GM18909 (cell line): ENCODE results near the gene ITGAD.
"Not testable (repeated sequence)": the region's sequence is repeated elsewhere in the genome, so short reads cannot be mapped to it uniquely, and the experiment has no call there.

Source experiments
- ATAC-seq: cut with Tn5 transposase; IDR thresholded peaks from one replicate; pipeline ENCODE4 v1.9.1; 2021; ENCODE audit warnings: mild to moderate bottlenecking; ENCODE audit not compliant: unreplicated experiment, poor library complexity

ITGAD gene

DNA sequence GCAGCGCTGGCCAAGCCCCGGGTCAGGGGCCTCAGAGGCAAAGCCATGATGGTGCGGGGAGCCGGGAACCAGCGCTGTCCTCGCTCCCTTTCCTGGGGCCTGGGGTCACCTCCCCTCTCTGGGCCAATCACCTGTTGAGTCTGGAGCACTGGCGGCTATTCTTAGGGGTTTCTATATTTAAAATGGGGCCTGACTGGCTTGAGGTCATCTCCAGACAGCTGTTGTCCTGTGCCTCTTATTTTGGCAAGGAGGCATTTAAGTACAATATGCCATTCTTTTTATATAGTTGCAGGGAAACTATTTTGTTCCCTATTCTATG, 35.1 kb downstream of the ITGAD start, which contains the start of gene COX6A2:
TSS of gene COX6A2 (minus strand) at position 82 of the 319 bp plus-strand sequence. CDS start at position 47, 35 bp downstream.
- no peak for ATAC-seq

DNA sequence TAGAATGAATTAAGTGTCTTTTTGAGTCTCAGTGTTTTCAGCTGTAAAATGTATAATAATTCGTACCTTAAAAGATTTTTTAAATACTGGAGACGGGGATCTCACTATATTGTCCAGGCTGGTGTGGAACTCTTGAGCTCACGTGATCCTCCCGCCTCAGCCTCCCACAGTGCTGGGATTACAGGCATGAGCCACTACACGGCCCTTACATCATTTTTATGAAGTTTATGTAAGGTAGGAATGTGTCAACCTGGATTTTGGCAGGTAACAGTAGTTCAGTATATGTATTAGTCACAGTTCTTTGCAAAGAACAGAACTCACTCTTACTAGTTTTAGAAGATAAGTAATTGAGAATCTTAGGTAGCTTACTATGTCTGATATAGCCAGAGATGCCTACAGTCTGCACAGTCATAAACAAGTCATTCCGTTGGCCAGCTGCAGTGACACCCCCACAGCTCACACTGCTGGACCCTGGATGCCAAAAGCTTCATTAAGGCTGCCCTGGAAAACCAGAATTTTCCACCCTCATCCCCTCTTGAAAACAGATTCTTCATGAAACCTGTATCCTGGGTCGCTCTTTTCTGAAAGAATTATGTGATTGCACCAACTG, 35.6 kb downstream of the ITGAD start:
- ATAC-seq, result no peak

DNA sequence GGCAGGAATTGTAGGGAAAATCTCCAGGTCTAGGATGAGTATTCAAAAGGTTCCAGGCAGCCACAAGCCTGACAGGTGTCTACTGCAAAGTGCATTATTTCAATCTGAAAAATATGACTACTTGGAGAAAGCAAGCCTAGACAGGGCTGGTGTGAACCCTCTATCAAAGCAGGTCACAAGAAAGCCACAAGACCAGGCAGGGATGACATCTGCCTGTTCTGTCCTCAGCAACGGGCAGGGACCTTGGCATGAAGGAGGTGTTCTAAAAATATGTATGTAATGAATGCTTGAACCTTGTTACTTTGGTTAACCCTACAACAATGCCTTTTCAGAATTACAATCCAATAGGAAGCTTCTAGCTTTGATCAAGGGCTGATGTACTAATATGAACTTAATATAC, 36.2 kb downstream of the ITGAD start:
- no peak for ATAC-seq

DNA sequence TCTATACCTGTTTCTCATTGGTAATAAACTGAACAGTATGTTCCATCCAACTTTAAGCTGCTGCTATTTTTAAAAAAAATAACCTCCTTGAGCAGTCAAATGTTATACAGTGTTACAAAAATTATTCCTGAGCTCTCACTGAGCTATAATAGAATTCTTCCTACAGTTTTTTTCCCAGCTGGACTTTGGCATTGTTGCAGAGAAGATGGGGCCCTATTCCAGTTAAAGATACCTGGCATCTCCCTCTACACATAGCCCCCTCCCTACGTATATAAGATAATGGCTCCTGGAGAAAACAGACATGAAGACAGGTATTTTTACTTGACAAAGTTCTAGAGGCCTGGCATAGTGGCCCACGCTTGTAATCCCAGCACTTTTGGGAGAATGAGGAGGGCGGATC, 36.7 kb downstream of the ITGAD start:
- no peak for ATAC-seq

DNA sequence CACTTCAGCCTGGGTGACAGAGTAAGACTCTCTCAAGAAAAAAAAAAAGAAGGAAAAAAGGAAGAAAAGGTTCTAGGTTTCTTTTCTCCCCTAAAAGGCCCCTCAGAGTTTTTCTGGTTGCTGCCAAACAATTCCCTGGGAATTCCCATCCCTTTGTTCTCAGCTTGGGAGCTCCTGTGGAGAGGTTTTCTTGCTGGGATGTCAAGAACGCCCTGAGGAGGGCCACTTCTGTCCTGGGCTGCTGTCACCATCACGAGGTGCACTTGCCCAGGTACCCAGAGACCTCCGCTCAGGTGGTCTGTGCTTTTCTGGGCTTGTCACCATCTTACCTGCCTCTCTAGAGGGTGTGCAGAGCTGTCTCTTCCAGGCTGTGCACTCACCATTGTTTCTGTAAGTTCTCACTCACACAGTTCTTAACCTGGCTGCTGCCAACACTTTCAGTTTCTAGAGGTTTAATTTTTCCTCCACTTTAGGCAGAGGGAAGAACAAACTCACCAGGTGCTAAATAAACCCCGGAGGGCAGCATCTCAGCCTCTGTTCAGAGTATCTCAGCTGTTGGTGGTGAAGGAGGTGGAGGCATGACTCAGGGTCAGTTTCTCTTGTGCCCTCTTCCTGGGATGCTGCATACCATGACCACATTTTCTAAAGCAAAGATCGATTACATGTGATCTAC, 37.4 kb downstream of the ITGAD start:
- ATAC-seq, result no peak

DNA sequence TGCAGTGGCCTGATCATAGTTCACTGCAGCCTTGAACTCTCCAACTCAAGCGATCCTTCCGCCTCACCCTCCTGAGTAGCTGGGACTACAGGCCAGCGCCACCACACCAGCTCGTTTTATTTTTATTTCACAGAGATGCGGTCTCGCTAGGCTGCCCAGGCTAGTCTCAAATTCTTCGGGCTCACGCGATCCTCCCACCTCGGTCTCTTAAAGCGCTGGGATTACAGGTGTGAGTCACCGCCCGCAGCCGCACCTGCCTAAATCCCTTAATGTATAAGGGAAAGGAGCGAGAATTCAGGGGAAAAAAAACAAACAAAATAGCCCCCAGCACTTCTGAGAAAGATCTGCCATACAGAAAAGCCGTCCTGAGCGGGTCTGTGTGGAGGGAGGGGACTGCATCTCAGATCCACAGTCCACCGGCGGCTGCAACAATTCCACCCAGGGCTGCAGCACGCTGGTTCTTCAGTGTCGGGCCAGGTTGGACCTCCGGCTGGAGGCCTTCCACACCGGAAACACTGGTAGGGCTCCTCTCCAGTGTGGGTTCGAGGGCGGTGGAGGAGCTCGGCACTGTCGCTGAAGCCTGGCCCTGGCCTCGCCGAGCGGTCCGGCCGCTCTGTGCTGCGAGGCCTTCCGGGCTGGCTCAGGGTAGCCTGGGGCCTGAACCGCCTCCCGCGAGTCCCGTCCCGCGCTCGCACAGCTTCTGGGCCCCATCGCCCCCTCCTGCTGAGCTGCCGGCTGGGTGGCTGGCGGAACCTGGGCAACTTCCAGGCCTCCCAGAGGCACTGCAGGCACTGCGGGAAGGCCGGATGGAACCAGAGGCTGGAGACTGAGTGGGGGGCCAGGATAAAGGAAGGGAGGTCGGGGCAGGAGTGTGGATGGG, 42.4 kb downstream of the ITGAD start:
- ATAC-seq, result no peak

DNA sequence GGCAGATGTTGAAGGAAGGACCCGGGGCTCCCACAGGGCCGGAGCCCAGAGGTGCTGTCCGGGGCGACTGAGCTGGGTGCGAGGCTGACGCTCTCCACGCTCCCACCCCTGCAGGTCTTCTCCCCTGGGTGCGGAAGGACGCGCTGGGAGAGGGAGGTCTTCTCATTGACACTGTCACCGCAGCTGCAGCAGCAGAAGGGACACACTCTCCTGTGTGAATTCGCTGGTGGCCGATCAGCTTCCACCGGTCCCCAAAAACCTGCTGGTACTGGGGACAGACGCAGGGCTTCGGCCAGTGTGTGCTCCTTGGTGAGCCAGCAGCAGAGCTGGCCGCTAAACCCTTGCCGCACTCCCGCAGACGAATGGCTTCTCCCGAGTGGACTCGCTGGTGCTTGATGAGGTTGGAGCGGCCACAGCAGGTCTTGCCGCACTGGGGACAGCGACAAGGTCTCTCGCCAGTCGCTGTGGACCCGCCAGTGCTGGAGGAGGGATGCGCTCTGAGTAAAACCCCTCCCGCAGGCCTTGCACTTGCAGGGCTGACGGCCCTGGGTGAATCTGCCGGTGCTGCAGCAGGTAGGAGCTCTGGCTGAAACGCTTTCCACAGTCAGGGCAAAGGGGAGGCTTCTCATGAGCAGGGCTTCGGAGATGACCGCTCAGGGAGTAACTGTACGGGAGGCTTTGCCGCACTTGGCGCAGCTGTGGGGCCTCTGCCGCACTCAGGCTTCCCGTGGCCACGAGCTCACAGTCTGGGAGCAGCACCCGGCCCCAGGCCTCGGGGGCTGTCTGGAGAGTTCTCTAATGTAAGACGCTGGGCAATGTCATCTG, 43.3 kb downstream of the ITGAD start:
- ATAC-seq, result no peak

DNA sequence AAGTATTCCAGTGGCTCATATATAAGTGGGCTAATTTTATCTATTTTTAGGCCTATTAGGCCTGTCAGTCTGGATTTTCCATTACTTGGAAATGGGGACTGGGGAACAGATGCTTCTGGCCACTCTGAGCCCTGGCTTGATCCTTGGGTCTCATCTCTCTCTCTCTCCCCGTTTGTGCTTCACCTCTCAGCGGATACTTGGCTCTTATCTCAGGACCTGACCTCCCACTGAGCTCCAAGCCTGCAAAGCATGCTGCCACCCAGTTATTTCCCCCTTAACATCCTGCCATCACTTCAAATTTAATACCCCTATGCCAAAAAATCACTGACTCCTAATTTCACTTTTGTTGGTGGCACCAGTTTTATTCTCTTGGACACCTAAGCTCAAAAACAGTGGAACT, 45.3 kb downstream of the ITGAD start:
- ATAC-seq, result no peak

DNA sequence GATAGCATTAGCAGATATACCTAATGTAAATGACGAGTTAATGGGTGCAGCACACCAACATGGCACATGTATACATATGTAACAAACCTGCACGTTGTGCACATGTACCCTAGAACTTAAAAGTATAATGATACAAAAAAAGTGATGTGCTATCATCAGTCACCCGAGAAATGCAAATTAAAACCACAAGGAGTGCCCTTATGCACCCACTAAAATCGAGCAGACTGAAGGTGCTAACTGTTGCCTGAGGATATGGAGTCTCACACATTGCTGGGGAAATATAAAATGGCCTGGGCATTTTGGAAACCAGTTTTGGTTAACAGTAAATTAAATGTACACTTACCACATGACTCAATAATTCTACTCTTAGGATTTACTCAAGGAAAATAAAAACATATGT, 45.9 kb downstream of the ITGAD start:
- not testable (repeated sequence) for ATAC-seq

DNA sequence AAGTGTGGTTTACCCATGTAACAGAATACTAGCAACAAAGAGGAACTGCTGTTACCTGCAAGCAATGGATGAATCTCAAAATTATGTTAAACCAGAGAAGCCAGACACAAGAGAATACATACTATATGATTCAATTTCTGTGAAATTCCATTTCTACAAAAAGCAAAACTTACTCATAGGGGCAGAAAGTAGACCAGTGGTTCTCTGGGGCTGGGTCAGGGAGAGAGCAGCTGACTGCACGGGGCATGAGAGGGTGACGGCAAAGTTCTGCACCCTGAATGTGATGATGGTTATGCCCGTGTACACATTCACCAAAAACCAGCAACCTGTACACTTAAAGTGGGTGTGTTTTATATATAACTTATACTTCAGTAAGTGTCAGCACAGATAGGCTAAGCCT, 46.4 kb downstream of the ITGAD start:
- ATAC-seq, result no peak

DNA sequence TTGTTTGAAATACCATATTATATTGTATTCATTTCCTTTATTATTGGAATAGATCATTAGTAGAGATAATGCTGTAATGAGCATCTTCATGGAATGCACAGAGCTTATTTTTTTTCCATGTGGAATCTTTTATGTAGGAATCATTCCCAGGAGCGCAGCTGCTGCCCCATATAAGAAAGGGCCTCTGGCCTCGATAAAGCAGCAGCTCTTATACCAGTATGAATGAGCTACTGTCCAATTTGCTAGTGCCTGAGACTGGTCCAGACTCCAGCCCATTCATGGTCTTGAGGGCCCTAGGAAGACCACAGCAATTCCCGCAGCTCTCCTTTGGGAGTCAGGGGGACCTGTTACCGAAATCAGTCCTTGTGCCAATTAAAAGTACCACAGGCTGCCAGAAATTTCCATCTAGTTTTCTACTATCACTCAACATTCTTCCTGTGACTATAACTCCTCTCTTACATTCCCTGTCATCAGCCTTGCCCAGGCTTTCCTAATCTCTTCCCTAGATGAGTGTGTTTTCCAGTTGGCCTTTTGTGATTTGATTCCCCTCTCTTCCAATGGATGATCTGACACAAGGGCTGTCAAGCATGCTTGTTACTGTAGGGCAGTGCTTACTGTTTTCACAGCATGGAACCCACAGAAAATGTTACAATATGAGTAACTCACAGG, 47.5 kb downstream of the ITGAD start:
- no peak for ATAC-seq

DNA sequence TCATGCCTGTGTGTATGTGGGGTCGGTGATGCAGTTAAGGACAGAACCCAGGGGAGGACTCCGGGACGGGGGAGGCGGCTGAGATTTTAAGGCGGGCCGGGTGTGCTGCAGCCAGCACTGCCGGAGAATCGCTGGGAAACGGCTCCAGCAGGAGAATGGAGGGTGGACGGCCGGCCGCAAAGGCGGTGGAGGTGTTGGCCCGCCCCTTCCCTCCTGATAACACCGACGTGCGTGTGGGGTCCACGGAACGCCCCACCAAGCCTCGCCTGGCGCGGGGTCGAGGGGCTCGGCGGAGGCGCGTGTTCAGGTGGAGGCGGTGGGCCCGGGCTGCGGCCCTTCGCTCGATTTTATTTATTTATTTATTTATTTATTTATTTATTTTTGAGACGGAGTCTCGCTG, 48.8 kb downstream of the ITGAD start:
- no peak for ATAC-seq

DNA sequence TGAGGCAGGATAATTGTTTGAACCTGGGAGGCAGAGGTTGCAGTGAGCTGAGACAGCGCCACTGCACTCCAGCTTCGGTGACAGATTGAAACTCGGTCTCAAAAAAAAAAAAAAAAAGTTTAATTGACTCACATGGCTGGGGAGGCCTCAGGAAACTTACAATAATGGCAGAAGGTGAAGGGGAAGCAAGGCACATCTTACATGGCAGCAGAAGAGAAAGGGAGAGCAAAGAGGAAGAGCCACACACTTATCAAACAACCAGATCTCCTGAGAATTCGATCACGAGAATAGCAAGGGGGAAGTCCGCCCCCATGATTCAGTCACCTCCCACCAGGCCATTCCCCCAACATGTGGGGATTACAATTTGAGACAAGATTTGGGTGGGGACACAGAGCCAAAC, 52.8 kb downstream of the ITGAD start:
- ATAC-seq, result not testable (repeated sequence)

DNA sequence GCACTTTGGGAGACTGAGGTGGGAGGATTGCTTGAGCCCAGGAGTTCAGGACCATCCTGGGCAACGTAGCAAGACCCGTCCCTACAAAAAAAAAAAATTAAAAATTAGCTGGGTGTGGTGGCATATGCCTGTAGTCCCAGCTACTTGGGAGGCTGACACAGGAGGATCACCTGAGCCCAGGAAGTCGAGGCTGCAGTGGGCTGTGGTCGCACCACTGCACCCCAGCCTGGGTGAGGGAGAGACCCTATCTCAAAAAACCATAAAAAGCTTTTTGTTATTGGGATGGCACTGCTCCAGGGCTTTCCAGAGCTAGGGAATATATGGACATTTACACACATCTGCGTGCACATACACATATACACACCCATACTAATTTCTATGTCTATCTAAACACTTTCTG, 58.1 kb downstream of the ITGAD start:
- ATAC-seq, result no peak

DNA sequence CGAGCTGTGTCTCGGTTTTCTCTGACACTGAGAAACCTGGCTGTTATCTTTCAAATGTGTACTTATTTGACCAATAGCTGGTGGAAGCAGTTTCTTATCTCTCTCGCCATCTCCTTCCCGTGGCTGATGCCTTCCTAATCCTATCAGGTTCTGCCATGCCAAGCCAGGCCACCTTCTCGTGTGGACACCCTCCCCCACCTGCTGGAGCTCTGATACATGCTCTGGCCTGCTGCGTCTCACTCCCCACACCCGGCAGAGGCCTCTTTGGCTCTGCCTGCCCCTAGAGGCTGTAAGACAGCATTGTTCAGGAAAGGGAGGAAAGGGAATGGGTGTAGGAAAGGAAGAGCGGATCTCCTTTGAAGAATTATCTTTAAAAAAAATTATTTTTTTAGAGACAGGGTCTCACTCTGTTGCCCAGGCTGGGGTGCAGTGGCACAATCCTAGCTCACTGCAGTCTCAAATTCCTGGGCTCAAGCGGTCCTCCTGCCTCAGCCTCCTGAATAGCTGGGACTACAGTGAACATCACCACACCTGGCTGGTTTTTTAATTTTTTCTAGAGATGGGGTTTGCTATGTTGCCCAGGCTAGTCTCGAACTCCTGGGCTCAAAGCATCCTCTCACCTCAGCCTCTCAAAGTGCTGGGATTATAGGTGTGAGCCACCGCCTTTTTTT, 58.7 kb downstream of the ITGAD start:
- ATAC-seq, result peak; percentile 58

DNA sequence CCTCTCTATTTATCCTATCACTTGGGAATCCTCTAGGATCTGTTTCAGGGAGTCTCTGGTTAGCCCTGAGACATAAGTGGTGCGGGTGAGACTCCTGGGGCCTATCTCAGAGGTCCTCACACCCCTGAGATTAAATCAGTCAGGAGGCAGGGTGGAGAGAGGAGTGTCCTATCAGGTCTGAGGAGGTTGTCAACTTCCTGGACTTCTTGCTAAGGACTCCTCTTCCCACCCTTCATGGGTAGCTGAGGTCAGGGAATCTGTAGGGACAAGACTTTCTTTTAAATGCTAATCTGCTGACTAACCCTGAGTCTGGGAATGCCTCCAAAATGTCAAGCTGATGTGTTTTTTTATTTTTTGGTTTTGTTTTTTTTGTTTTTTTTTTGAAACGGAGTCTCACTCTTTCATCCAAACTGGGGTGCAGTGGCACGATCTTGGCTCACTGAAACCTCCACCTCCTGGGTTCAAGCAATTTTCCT, 59.5 kb downstream of the ITGAD start:
- no peak for ATAC-seq

DNA sequence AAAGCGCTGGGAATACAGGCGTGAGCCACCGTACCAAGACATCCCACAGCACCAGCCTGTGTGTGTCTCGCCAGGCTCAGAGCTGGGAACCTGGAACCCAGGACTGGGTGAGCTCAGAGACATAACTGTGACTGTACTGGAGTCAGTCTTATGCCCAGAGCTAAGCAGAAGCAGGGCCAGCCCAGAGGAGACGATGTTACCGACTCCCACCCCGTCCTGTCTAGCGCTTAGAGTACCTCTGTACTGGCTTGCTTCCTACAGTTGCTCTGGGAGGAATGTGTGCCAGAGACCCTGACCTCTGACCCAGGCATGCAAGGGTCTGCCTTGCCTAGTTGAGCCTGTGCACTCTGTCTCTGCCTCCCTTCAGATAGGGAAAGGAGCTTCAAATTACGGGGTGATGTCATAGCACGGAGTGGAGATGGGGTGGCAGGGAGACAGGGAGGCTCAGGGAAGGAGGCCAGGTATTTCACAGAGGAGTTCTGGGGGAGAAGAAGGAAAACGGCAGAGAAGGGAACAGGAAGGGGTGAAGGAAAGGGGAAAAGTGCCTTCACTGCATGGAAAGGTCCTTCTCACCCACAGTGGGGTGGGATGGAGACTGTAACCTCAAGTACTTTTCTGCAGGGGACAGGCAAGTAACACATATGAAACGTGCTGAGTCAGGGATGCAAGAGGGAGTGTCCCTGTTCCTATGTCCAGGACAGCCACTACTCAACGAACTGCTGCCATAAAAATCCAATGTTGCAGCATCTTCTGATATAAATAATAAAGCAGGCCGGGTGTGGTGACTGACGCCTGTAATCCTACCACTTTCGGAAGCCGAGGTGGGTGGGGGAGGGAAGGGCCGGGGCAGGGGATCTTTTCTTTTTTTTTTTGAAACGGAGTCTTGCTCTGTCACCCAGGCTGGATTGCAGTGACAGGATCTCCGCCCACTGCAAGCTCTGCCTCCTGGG, 60.4 kb downstream of the ITGAD start:
- no peak for ATAC-seq

DNA sequence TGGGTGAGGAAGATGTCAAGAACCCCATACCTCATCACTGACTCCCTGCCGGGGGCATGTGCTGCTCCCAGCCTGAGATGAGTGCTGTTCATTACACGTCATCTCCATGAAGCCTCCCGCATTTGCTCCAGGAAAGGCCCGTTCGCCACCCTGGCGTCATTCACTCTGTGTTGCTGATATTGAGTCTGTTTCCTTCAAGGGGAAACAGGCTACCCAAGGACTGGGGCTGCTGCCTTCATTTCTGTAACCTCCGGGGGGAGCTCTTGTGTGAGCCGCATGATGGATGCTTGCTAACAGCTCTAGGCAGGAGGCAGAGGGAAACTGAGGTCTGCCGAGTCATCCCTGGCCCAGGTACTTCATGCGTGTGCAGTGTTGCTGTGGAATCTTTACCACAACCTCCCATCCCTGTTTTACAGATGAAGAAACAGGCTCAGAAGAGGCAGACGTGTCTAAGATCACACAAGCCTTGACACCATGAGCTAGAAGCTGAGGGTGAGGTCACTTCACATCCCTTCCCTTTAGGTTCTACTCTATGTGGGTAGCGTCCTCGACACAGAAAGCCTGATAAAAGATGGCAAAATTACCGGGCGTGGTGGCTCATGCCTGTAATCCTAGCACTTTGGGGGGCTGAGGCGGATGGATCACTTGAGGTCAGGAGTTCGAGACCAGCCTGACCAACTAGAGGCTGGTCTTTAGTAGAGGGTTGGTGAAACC, 62.6 kb downstream of the ITGAD start:
- ATAC-seq, result no peak
